Upper lobe of right lung (tissue), 1 donor: ENCODE measurements around the gene BIVM. TPM values are rescaled to one million over a fixed set of nuclear protein-coding genes. Genes with fewer than 3 reads are reported as not detected.
A peak's percentile ranks its signal among the peaks of the same experiment; 100 is the strongest.

ENCODE experiments used
- ATAC-seq: fragments of 200-7000 bp; cut with Tn5 transposase; one replicate; pipeline ENCODE4 v1.9.1; 2020; ENCODE audit warnings: mild to moderate bottlenecking, moderate library complexity
- DNase-seq: peaks from one replicate; pipeline ENCODE4 v3.0.0-alpha.2; 2020
- H3K27ac ChIP-seq: fragments of 200-600 bp; one replicate; pipeline ENCODE4 v1.8.0; 2022
- H3K27me3 ChIP-seq: fragments of 200-600 bp; one replicate; pipeline ENCODE4 v1.8.0; 2022; ENCODE audit warnings: mild to moderate bottlenecking
- H3K36me3 ChIP-seq: fragments of 200-600 bp; one replicate; pipeline ENCODE4 v1.8.0; 2022
- H3K4me1 ChIP-seq: fragments of 200-600 bp; one replicate; pipeline ENCODE4 v1.8.0; 2022
- H3K4me3 ChIP-seq: fragments of 200-600 bp; one replicate; pipeline ENCODE4 v1.8.0; 2022; ENCODE audit warnings: mild to moderate bottlenecking
- H3K9me3 ChIP-seq: fragments of 200-600 bp; one replicate; pipeline ENCODE4 v1.8.0; 2022
- CTCF ChIP-seq: fragments of 200-600 bp; IDR thresholded peaks from one replicate; pipeline ENCODE4 v1.8.0; 2022; ENCODE audit warnings: antibody characterized with exemption
- intact Hi-C: fragments of 100-400 bp; cut with DNase I; formaldehyde crosslinking; loops from one replicate; pipeline ENCODE4 v1.11.0; 2022
- long read RNA-seq: library from polyadenylated mRNA; unstranded; transcript quantifications from one replicate; pipeline ENCODE4 v2.0.0, GENCODE V29; 2021
- total RNA-seq: library from RNA; stranded (reverse); fragmentation: NEBNext Ultra II Directional; extraction: Animal tissue kit (Norgen Biotek cat#: 25700); gene quantifications from one replicate; pipeline ENCODE4 v1.2.1, GENCODE V29; 2021
- donor health status: DM: no; HTN: yes; CAD: no; lungs with severe emphysema.

Gene BIVM
- 16.1 TPM for total RNA-seq
- long read RNA-seq, partial matches to known transcripts, result 0 of 20 reads
- long read RNA-seq, other reads (novel, unspliced or antisense), result 18 of 20 reads

GRCh38 chr13:102798581-102799425 is at the start of gene BIVM, which contains the start of gene POGLUT2:
Gene BIVM, plus strand, starts transcription at chr13:102799119. Its CDS starts 8,149 bp downstream, at chr13:102807268.
Gene POGLUT2, minus strand, starts transcription at chr13:102798976. Its CDS starts 306 bp downstream, at chr13:102798670.
- no peak for TF ChIP-seq CTCF
- intact Hi-C loops, result no loop called here
- Histone ChIP-seq H3K9me3 (no peaks in the 10 kb centered on the region), H3K4me1 (peaks cover 28% of the 10 kb centered on the region), H3K4me3 (peak within 1 kb of the TSS; percentile 97), H3K27ac (peak within 1 kb of the TSS; percentile 89), H3K36me3 (no peaks in the 10 kb centered on the region), H3K27me3 (no peaks in the 10 kb centered on the region)
- DNase-seq (peak; percentile 95), ATAC-seq (peak; percentile 96)

GRCh38 chr13:102751886-102752285 is 47.0 kb upstream of the BIVM start:
- Histone ChIP-seq H3K27ac (no peak overlapping the region), H3K36me3 (no peaks in the 10 kb centered on the region), H3K27me3 (no peaks in the 10 kb centered on the region), H3K4me3 (no peak overlapping the region), H3K4me1 (no peaks in the 10 kb centered on the region), H3K9me3 (no peaks in the 10 kb centered on the region)
- no peak for TF ChIP-seq CTCF
- DNase-seq, result no peak
- ATAC-seq, result no peak
- intact Hi-C loops, result no loop called here

GRCh38 chr13:102757006-102757405 is 41.9 kb upstream of the BIVM start:
- no peaks in the 10 kb centered on the region for H3K27me3 ChIP-seq
- H3K36me3 ChIP-seq, result no peaks in the 10 kb centered on the region
- no peak overlapping the region for H3K4me3 ChIP-seq
- no peaks in the 10 kb centered on the region for H3K9me3 ChIP-seq
- intact Hi-C loops, result no loop called here
- no peak for TF ChIP-seq CTCF
- H3K4me1 ChIP-seq, result no peaks in the 10 kb centered on the region
- no peak overlapping the region for H3K27ac ChIP-seq
- DNase-seq, result no peak
- no peak for ATAC-seq

- ATAC-seq (no peak), DNase-seq (no peak)
- Histone ChIP-seq H3K36me3 (no peaks in the 10 kb centered on the region), H3K27me3 (no peaks in the 10 kb centered on the region), H3K9me3 (no peaks in the 10 kb centered on the region), H3K27ac (no peak overlapping the region), H3K4me3 (no peak overlapping the region), H3K4me1 (no peaks in the 10 kb centered on the region)
- intact Hi-C loops, result no loop called here
- no peak for TF ChIP-seq CTCF
Observed at GRCh38 chr13:102758842-102759241, 40.1 kb upstream of the BIVM start.

GRCh38 chr13:102761071-102761470 is 37.8 kb upstream of the BIVM start:
- Histone ChIP-seq H3K36me3 (no peaks in the 10 kb centered on the region), H3K4me3 (no peak overlapping the region), H3K9me3 (no peaks in the 10 kb centered on the region), H3K27me3 (no peaks in the 10 kb centered on the region), H3K4me1 (no peaks in the 10 kb centered on the region), H3K27ac (no peak overlapping the region)
- intact Hi-C loops, result no loop called here
- ATAC-seq (no peak), DNase-seq (no peak)
- TF ChIP-seq CTCF, result no peak
